ENCODE measurements around the gene SEMA3C. TPM values are rescaled to one million over a fixed set of nuclear protein-coding genes. Genes with fewer than 3 reads are reported as not detected.

SEMA3C gene
- total and polyA plus RNA-seq, 8 donors, result 58.0 to 118 (median 95.0) TPM

DNA sequence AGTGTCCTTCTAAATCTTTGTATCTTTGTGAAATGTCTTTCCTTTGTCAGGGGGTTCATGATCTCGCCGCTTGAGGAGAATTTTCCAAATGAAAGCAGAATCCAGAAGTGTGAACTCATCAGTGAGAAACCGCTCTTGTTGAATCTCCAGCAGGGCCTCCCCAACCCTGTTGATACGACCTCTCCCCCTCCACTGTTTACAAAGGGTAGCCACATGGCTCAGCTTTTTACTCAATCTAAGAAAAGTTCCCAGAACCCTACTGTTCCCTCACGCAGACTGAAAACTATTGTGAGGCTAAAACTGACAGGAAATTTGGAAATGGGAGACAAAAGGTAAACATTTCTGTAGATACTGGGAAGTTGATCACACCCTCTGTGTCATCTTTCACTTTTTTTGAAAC lies 73.9 kb downstream of the SEMA3C start:
- ATAC-seq, result no peak
- intact Hi-C loops (cut with DNase I), result no loop called here
- no peak overlapping the region for H3K4me3 ChIP-seq
- TF ChIP-seq CTCF (IDR thresholded peaks at IDR 0.05), result no peak
- no peaks in the 10 kb centered on the region for H3K36me3 ChIP-seq
- H3K4me1 ChIP-seq, result peaks cover 0 to 11% of the 10 kb centered on the region in 2 donors
- no peaks in the 10 kb centered on the region for H3K9me3 ChIP-seq
- H3K27me3 ChIP-seq, result no peaks in the 10 kb centered on the region
- no peak overlapping the region for H3K27ac ChIP-seq
- no peak for DNase-seq

DNA sequence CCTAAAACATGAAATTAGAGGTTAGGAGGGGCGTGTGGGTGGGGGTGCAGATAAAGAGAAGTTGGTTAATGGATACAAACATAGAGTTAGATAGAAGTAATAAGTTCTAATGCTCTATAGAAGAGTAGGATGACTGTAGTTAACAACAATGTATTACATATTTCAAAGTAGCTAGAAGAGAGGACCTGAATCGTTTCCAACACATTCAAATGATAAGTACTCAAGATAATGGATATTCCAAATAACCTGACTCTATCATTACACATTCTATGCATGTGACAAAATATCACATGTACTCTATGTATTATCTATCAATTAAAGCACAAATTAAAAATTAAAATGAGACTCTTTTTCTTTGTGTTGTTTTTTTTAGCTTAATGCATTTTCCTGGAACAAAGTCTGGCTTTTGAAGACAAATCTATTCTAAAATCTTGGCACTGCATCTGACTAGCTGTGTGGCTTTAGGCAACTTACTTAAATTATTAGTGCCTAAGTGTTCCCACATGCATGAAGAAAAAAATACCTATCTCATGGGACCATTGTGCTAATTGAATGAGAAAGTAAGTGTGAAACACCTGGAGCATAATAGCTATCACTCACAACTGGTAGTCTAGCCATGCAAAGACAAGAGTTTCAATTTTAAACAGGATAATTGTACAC lies 75.7 kb downstream of the SEMA3C start:
- no peak for TF ChIP-seq CTCF (IDR thresholded peaks at IDR 0.05)
- Histone ChIP-seq H3K27me3 (no peaks in the 10 kb centered on the region), H3K36me3 (no peaks in the 10 kb centered on the region), H3K27ac (no peak overlapping the region), H3K4me1 (peaks cover 0 to 11% of the 10 kb centered on the region in 2 donors), H3K9me3 (no peaks in the 10 kb centered on the region), H3K4me3 (no peak overlapping the region)
- no peak for ATAC-seq
- DNase-seq, result no peak
- intact Hi-C loops (cut with DNase I), result no loop called here

DNA sequence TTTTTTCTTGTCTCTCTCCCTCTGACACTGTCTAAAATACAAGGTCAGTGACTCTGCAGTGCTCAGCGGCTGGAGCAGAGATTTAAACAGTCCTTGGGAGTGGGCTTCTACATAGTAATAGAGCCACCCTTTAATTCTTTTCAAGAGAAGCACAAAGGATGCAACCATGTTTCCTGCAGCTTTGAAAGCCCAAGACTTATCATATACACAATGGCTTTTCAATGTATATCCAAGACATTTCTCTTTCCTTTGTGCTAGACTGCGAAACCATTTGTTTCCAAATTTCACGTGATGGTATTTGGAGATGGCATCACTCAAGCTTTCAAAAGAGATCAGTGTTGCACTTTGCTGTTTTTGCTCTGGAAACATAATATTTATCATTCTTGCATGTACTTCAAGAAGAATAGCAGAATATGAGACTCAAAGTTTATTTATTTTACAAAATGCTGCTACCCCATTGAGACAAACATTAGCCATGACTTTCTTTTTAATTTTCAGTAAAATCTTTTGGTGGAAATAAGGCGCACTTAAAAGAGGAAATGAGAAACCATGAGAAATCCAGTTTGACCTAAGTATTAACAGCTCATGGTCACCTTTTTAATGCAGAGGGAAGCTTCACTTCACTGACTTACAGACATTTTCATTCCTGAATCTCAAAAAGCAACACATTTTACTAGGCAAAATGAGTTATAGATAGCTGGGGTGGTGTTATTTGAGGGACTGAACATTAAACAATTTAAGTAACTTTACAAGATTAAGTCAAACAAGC lies 76.6 kb downstream of the SEMA3C start:
- H3K9me3 ChIP-seq, result no peaks in the 10 kb centered on the region
- no peak overlapping the region for H3K4me3 ChIP-seq
- ATAC-seq (no peak), DNase-seq (no peak)
- peaks cover 0 to 11% of the 10 kb centered on the region in 2 donors for H3K4me1 ChIP-seq
- no peaks in the 10 kb centered on the region for H3K36me3 ChIP-seq
- intact Hi-C loops (cut with DNase I), result no loop called here
- no peak for TF ChIP-seq CTCF (IDR thresholded peaks at IDR 0.05)
- peak overlapping the region in 1 of 2 donors; percentile 6 for H3K27ac ChIP-seq
- H3K27me3 ChIP-seq, result no peaks in the 10 kb centered on the region

- ATAC-seq (no peak), DNase-seq (peak in 2 of 4 donors; percentile 39 to 44)
- Histone ChIP-seq H3K4me3 (no peak overlapping the region), H3K27ac (peak overlapping the region in 1 of 2 donors; percentile 6), H3K9me3 (no peaks in the 10 kb centered on the region), H3K4me1 (peaks cover 0 to 11% of the 10 kb centered on the region in 2 donors), H3K36me3 (no peaks in the 10 kb centered on the region), H3K27me3 (no peaks in the 10 kb centered on the region)
- intact Hi-C loops (cut with DNase I), result no loop called here
- TF ChIP-seq CTCF (IDR thresholded peaks at IDR 0.05), result no peak
Observed at GRCh38 chr7:80841423-80841955, 77.4 kb downstream of the SEMA3C start.

GRCh38 chr7:80840681-80841080 lies 78.2 kb downstream of the SEMA3C start:
- Histone ChIP-seq H3K27ac (no peak overlapping the region), H3K36me3 (no peaks in the 10 kb centered on the region), H3K4me1 (peaks cover 0 to 11% of the 10 kb centered on the region in 2 donors), H3K4me3 (no peak overlapping the region), H3K9me3 (no peaks in the 10 kb centered on the region), H3K27me3 (no peaks in the 10 kb centered on the region)
- TF ChIP-seq CTCF (IDR thresholded peaks at IDR 0.05), result no peak
- no peak for DNase-seq
- no peak for ATAC-seq
- intact Hi-C loops (cut with DNase I), result no loop called here

Measured in left lung (tissue), 10 donors.